Left ventricle myocardium inferior (tissue), 1 donor: ENCODE measurements around the gene USP12. TPM values are rescaled to one million over a fixed set of nuclear protein-coding genes. Genes with fewer than 3 reads are reported as not detected.

Experiments
- DNase-seq: peaks from one replicate; pipeline ENCODE4 v3.0.0-alpha.2; 2020
- H3K27ac ChIP-seq: fragments of 200-600 bp; replicated peaks from 2 replicates; pipeline ENCODE4 v1.8.0; 2021
- H3K27me3 ChIP-seq: fragments of 200-600 bp; 2 replicates; pipeline ENCODE4 v1.8.0; 2021; ENCODE audit warnings: low read depth
- H3K36me3 ChIP-seq: fragments of 200-600 bp; 2 replicates; pipeline ENCODE4 v1.8.0; 2021
- H3K4me1 ChIP-seq: fragments of 200-600 bp; 2 replicates; pipeline ENCODE4 v1.8.0; 2021
- H3K4me3 ChIP-seq: fragments of 200-600 bp; 2 replicates; pipeline ENCODE4 v1.8.0; 2021; ENCODE audit warnings: mild to moderate bottlenecking, moderate library complexity
- H3K9me3 ChIP-seq: fragments of 200-600 bp; replicated peaks from 2 replicates; pipeline ENCODE4 v1.8.0; 2021
- intact Hi-C: fragments of 100-400 bp; cut with micrococcal nuclease; formaldehyde crosslinking; loops from one replicate; pipeline ENCODE4 v1.11.0; 2022
- total RNA-seq: library from RNA; stranded (reverse); fragmentation: NEBNext Ultra II Directional; extraction: Animal tissue kit (Norgen Biotek cat#: 25700); gene quantifications from one replicate; pipeline ENCODE4 v1.2.1, GENCODE V29; 2021
- TF ChIP-seq, protein P1 (sequence below): fragments of 200-600 bp; IDR thresholded peaks from 2 replicates; pipeline ENCODE4 v1.8.0; 2021; ENCODE audit warnings: antibody characterized with exemption, mild to moderate bottlenecking, borderline replicate concordance
- donor health status: DM: no; HTN: yes; CAD: no; lungs with severe emphysema.

Gene USP12
- total RNA-seq, 1 donor from 2014 or later: 16.8 TPM

DNA sequence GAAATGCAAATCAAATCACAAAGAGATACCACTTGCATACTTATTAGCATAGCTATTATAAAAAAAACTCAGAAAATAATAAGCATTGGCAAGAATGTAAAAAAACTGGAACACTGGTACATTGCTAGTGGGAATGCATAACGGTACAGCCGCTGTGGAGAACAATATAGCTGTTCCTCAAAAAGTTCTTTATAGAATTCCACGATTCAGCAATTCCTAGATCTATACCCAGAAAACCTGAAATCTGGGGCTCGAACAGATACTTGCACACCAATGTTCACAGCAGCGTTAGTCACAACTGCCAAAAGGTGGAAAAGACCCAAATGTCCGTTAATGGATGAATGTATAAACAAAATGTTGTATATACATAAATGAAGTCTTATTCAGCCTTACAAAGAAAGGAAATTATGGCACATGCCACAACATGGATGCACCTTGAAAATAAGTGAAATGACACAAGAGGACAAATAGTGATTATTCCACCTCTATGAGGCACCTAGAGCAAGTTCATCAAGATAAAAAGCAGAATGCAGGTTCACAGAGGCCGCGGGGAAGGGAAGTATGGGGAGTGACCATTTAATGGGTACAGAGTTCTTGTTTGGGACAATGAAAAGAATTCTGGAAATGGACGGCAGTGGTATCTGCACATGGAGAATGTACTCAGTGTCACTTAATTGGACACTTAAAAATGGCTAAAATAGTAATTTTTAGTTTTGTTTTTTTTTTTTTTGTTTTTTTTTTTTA is 107.2 kb downstream of the USP12 start:
- H3K9me3 ChIP-seq: peaks cover 11% of the 10 kb centered on the region
- TF ChIP-seq, protein P1, sequence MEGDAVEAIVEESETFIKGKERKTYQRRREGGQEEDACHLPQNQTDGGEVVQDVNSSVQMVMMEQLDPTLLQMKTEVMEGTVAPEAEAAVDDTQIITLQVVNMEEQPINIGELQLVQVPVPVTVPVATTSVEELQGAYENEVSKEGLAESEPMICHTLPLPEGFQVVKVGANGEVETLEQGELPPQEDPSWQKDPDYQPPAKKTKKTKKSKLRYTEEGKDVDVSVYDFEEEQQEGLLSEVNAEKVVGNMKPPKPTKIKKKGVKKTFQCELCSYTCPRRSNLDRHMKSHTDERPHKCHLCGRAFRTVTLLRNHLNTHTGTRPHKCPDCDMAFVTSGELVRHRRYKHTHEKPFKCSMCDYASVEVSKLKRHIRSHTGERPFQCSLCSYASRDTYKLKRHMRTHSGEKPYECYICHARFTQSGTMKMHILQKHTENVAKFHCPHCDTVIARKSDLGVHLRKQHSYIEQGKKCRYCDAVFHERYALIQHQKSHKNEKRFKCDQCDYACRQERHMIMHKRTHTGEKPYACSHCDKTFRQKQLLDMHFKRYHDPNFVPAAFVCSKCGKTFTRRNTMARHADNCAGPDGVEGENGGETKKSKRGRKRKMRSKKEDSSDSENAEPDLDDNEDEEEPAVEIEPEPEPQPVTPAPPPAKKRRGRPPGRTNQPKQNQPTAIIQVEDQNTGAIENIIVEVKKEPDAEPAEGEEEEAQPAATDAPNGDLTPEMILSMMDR: no peak
- intact Hi-C loops: no loop called here
- H3K27me3 ChIP-seq: no peaks in the 10 kb centered on the region
- peaks cover 14% of the 10 kb centered on the region for H3K36me3 ChIP-seq
- no peak overlapping the region for H3K4me3 ChIP-seq
- H3K4me1 ChIP-seq: peaks cover 12% of the 10 kb centered on the region
- no peak overlapping the region for H3K27ac ChIP-seq
- DNase-seq: no peak

- Histone ChIP-seq H3K27me3 (no peaks in the 10 kb centered on the region), H3K36me3 (no peaks in the 10 kb centered on the region), H3K4me1 (peaks cover 7% of the 10 kb centered on the region), H3K9me3 (peaks cover 3% of the 10 kb centered on the region), H3K4me3 (no peak overlapping the region), H3K27ac (no peak overlapping the region)
- TF ChIP-seq, protein P1: no peak
- intact Hi-C loops: no loop called here
- no peak for DNase-seq
These were observed 113.8 kb downstream of the USP12 start for GRCh38 chr13:27057817-27058216.

DNA sequence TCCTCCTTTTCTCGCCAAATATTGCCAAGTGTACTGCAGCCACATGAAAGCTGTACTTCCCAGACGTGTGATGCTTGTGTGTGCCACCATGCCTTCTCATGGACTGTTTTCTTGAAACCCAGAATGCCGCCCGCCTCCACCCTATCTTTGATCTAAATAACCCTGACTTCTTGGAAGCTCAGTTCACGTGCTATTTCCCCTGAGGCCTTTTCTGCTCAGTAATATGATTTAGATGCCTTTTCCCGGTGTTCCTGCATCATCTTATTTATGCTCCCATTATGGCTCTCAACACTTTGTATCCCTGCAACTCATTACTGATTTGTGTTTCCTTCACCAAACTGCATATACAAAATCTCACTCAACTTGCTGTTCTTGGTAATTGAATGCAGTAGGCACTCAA is 116.1 kb downstream of the USP12 start:
- Histone ChIP-seq H3K4me1 (peaks cover 10% of the 10 kb centered on the region), H3K4me3 (no peak overlapping the region), H3K27ac (no peak overlapping the region), H3K27me3 (no peaks in the 10 kb centered on the region), H3K9me3 (no peaks in the 10 kb centered on the region), H3K36me3 (no peaks in the 10 kb centered on the region)
- TF ChIP-seq, protein P1: no peak
- DNase-seq: no peak
- intact Hi-C loops: no loop called here

- Histone ChIP-seq H3K27me3 (no peaks in the 10 kb centered on the region), H3K27ac (no peak overlapping the region), H3K36me3 (no peaks in the 10 kb centered on the region), H3K4me3 (no peak overlapping the region), H3K4me1 (peaks cover 10% of the 10 kb centered on the region), H3K9me3 (no peaks in the 10 kb centered on the region)
- intact Hi-C loops: no loop called here
- DNase-seq: no peak
- TF ChIP-seq, protein P1: no peak
These were observed 116.9 kb downstream of the USP12 start for GRCh38 chr13:27054760-27055159.

GRCh38 chr13:27053902-27054595 is 117.6 kb downstream of the USP12 start:
- no peaks in the 10 kb centered on the region for H3K36me3 ChIP-seq
- H3K4me1 ChIP-seq: peaks cover 10% of the 10 kb centered on the region
- no peak overlapping the region for H3K4me3 ChIP-seq
- H3K27ac ChIP-seq: no peak overlapping the region
- intact Hi-C loops: no loop called here
- TF ChIP-seq, protein P1: no peak
- H3K9me3 ChIP-seq: no peaks in the 10 kb centered on the region
- DNase-seq: no peak
- no peaks in the 10 kb centered on the region for H3K27me3 ChIP-seq
